Stimulated activated CD8-positive, alpha-beta memory T cell treated with anti-CD3 and anti-CD28 coated beads, Interleukin-7, amount 100 ng/mL, for 1 hour (primary cell): ENCODE measurements around the gene TMEM235.
A peak's percentile ranks its signal among the peaks of the same experiment; 100 is the strongest.

Source experiments
- DNase-seq, 2 donors: peaks; one replicate each; pipeline ENCODE4 v3.0.0-alpha.2; 2020; ENCODE audit warnings: low read depth in 2 of 2

TMEM235 gene

GRCh38 chr17:78230996-78231935 is at the start of gene TMEM235:
TSS of gene TMEM235 (plus strand) at chr17:78231631. CDS start at chr17:78232024, 393 bp downstream.
- no peak for DNase-seq

DNA sequence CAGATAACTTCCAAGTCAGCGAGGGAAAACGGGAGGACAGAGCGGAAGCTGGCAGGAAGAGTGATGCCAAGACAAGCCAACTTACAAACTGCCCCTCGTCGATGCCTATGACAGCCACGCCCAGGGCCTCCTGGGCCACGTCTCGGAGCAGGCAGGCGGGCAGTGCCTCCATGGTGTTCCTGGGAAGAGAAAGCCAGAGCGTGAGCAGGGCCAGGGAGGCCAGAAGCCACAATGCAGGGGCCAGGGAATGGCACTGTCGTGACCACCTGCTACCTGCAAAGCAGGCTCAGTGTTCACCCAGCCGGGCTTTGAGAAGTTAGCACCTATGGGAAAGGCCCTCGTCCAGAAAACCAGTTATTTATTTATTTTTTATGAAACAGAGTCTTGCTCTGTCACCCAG is 48.9 kb upstream of the TMEM235 start:
- DNase-seq = no peak

DNA sequence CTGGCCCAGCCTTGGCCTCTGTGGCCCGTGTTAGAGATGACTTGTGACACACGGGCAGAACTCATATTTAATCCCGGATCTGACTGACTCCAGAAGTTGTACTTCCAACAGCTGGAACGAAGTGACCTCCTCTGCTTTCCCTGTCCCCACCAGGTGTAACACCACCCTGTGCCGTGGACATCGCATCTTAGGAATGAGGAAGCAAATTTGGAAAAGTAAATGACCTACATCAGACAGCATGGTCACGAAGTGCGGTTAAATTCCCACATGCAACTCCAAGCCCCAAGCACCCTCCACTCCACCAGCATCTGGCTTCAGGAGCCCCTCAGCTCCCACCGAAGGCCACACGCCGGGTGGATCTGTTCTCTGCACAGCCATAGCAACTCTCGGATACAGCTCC is 47.5 kb upstream of the TMEM235 start:
- DNase-seq = no peak

- DNase-seq = no peak
Measured at GRCh38 chr17:78184351-78184750, 47.1 kb upstream of the TMEM235 start.

DNA sequence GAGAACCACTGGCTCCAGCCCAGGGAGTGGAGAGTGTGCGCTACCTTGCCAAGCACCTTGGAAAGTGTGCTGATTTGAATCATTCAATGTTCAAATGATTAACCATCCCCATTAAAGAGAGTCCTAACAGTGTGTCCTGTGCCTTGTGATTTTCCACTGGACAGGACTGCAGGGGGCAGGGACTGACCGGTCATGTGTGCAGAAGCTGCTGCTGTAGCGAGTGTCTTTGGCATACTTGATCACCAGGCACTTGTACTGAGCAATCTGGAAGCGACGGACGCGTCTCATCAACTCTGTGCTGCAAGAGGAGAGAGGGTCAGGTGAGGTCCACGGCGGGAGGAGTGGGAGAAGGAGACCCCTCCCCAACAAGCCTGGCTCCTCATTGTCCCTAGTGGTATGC is 46.6 kb upstream of the TMEM235 start:
- no peak for DNase-seq

GRCh38 chr17:78185981-78186691 is 45.3 kb upstream of the TMEM235 start:
- DNase-seq = no peak

DNA sequence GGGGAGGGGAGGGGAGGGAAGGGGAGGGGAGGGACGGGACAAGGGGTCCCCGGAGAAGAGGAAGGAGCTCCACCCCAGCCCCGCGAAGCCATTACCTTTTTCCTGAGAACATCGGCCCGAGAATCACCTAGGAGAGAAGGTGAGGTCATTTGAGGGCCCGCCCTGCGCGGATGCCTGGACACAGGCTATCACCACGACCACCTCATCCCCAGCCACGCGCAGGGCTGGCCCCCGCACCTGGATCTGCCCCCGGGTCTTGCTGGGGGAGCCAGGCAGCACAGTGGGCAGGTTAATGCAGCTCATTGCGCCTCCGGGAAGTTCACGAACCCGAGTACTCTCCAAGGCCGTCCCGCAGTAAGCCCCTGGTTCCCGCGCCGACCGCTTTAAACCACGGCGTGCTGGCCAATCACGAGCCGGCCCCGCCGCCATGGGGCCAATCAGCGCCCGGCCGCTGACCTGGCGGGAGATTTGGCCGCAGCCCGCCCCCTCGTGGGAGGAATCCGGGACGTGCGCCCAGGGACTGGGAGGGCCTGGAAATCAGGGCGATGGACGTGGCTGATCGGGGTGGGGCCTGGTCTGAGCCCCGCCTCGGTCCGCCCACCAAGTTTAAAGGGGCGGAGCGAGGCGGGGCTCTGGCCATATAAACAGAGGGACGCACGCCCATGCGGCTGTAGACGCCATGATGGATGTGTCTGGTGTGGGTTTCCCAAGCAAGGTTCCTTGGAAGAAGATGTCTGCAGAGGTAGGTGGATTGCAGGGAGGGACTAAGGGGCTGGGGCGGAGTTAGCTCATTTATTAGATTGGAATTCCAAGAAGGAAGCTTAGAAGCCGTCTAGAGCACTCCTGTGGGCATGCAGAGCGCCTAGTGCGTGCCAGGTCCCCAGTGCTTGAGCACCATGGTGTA is 44.5 kb upstream of the TMEM235 start, which contains the start of the genes AFMID and TK1:
Gene AFMID (plus strand): TSS at position 671 of the 904 bp plus-strand sequence. CDS start 9 bp downstream, at position 680.
Gene TK1 (minus strand): TSS at position 361 of the 904 bp plus-strand sequence. CDS start 58 bp downstream, at position 303.
- DNase-seq = peak; percentile 53 to 58

- no peak for DNase-seq
Measured at GRCh38 chr17:78196716-78197115, 34.7 kb upstream of the TMEM235 start.

DNA sequence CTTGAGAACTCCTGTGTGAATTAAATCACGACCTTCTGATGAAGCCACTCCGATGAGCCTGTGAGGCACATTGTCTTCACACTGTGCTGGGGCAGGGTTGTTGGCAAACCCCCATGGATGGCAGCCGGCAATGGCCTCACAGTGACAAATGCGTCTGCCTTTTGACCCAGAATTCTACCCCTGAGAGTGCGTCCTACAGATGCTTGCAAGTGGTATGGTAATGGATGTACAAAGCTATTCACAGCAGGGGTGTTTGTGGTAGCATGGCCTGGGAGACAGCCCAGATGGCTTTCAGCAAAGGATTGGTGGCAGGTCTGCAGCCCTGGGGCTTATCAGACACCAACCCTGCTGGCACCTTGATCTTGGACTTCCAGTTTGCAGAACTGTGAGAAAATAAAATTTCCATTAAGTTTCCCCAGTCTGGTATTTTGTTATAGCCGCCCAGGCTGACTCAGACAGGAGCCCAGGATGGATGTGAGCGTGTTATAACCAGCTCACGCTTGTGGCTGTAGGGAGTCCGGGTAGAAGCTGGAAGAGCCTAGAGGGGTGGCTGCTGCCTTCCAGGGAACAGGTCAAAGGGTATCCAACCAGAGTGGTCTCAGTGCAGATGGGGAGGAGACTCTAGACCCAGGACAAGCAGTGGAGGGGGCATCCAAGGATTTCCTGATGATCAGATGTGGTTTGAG is 34.1 kb upstream of the TMEM235 start:
- no peak for DNase-seq

DNA sequence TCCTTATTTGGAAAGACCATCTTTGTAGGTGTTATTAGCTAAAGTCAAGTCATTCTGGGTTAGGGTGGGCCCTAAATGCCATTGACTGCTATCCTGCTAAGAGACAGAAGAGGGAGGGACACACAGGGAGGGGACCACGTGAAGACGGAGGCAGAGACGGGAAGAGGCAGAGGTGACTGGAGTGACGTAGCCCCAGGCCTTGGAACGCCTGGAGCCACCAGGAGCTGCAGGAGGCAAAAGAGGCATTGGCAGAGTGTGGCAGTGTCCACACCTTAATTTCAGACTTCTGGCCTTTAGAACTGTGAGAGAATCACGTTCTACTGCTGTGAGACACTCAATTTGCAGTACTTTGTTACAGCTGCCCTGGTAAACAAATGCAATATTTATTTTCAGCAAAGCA is 31.0 kb upstream of the TMEM235 start:
- DNase-seq = no peak

DNA sequence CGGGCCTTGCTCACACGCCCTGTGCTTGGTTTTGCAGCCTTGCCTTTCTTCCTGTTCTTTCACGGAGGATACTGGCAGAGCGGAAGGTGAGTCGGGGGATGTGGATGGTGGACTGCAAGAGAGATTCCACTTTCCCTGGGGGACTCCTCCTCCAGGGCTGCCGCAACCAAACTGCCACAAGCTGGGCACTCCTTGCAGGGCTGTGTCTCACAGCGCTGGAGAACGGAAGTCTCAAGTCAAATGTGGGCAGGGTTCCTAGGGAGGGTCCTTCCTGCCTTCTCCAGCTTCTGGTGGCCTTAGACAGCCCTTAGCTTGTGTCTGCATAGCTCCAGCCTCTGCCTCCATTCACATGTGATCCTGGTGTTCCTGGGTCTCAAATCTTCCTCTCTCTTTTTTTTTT is 28.8 kb upstream of the TMEM235 start:
- no peak for DNase-seq

- no peak for DNase-seq
Measured at GRCh38 chr17:78204387-78205123, 26.9 kb upstream of the TMEM235 start.

- DNase-seq = no peak
Measured at GRCh38 chr17:78205124-78205775, 26.2 kb upstream of the TMEM235 start.

DNA sequence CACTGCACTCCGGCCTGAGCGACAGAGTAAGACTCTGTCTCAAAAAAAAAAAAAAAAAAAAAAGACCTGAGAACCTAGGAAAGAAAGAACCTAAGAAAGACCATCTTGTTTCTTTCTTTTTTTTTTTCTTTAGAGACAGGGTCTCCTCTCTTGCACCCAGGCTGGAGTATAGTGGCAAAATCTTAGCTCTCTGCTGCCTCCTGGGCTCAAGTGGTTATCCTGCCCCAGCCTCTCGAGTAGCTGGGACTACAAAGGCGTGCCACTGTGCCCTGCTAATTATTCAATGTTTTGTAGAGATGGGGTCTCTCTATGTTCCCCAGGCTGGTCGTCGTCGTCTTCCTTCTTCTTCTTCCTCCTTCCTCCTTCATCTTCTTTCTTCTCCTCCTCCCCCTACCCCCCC is 25.1 kb upstream of the TMEM235 start:
- no peak for DNase-seq

GRCh38 chr17:78208486-78208885 is 22.9 kb upstream of the TMEM235 start:
- DNase-seq = no peak

GRCh38 chr17:78210111-78210510 is 21.3 kb upstream of the TMEM235 start:
- no peak for DNase-seq

DNA sequence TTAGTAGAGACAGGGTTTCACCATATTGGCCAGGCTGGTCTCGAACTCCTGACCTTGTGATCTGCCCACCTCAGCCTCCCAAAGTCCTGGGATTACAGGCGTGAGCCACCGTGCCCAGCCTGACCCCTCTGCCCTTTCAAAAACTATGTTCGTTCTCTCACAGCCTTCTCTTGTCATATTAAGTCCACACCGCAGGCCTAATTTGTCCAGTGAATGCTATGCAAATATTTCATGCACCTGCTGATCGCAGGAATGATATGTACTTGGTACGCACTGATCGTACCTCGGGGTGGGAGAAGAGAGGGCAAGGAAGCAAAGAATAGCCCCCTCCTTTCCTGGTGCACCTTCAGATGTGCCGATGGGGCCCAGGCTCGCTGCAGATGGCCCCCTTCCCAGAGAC is 20.4 kb upstream of the TMEM235 start:
- no peak for DNase-seq

DNA sequence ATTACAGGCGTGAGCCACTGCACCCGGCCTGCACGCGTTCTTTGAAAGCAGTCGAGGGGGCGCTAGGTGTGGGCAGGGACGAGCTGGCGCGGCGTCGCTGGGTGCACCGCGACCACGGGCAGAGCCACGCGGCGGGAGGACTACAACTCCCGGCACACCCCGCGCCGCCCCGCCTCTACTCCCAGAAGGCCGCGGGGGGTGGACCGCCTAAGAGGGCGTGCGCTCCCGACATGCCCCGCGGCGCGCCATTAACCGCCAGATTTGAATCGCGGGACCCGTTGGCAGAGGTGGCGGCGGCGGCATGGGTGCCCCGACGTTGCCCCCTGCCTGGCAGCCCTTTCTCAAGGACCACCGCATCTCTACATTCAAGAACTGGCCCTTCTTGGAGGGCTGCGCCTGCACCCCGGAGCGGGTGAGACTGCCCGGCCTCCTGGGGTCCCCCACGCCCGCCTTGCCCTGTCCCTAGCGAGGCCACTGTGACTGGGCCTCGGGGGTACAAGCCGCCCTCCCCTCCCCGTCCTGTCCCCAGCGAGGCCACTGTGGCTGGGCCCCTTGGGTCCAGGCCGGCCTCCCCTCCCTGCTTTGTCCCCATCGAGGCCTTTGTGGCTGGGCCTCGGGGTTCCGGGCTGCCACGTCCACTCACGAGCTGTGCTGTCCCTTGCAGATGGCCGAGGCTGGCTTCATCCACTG is 17.3 kb upstream of the TMEM235 start, which contains the start of gene BIRC5:
Gene BIRC5 (plus strand): TSS at position 238 of the 690 bp plus-strand sequence. CDS start 64 bp downstream, at position 302.
- DNase-seq = peak; percentile 79 to 83

- DNase-seq = no peak
Measured at GRCh38 chr17:78214706-78215061, 16.7 kb upstream of the TMEM235 start.
